K562 (cell line): ENCODE results near the gene LCN1. TPM values are rescaled to one million over a fixed set of nuclear protein-coding genes. Genes with fewer than 3 reads are reported as not detected.

ENCODE experiments used
- ATAC-seq: fragments of 200-7000 bp; cut with Tn5 transposase; 3 replicates; pipeline ENCODE4 v1.9.1; 2020; ENCODE audit warnings: moderate library complexity
- BruUV-seq: library from RNA; stranded (reverse); fragments of 400-500 nt; replicated peaks from 2 replicates; lab custom pipeline; 2021; lab: Mats Ljungman, UMichigan
- CTCF ChIA-PET: fragments of 300-600 bp; formaldehyde crosslinking; extraction: SDS; loops from one replicate; lab custom pipeline; 2021; ENCODE audit warnings: low intra/inter-chr PET ratio; lab: Yijun Ruan, JAX
- POLR2A ChIA-PET: fragments of 300-600, 350-650 bp; sonication (Branson Sonifier 250); formaldehyde crosslinking; extraction: SDS; loops from one replicate; lab custom pipeline; 2021; ENCODE audit warnings: antibody characterized with exemption, inconsistent platforms; lab: Yijun Ruan, JAX
- DNase-seq, 4 experiments: peaks; one replicate each; pipeline versions ENCODE4 v3.0.0 to v3.0.0-alpha.2; 2011 to 2018; ENCODE audit warnings: low spot score in 3 of 4, mixed read lengths in 3 of 4; ENCODE audit errors: extremely low read depth in 1 of 4
- FAIRE-seq: peaks from 2 replicates; lab custom pipeline; 2011; peaks lifted over from hg19 to GRCh38; lab: Jason Lieb, UNC
- H2AFZ ChIP-seq: 2 replicates; pipeline ENCODE4 v1.6.0; 2011; ENCODE audit warnings: low read depth, low read length, control low read depth, inconsistent platforms
- H3K27ac ChIP-seq: fragments of 200-600 bp; 3 replicates; pipeline ENCODE4 v1.8.0; 2011; ENCODE audit warnings: low read depth, mild to moderate bottlenecking, control low read depth, inconsistent platforms, low read length, moderate library complexity, mixed read lengths; ENCODE audit errors: extremely low read depth
- H3K27me3 ChIP-seq, 2 experiments: fragments of 300-600 bp in 1 of 2; 2 replicates in 1 of 2; 3 replicates in 1 of 2; pipeline versions ENCODE4 v1.6.0 to v1.8.0; 2011; ENCODE audit warnings: inconsistent platforms in 2 of 2, low read length in 2 of 2, mild to moderate bottlenecking in 1 of 2, mixed read lengths in 1 of 2, moderate library complexity in 1 of 2; ENCODE audit not compliant: control insufficient read depth in 2 of 2, insufficient read depth in 2 of 2
- H3K36me3 ChIP-seq: fragments of 300-600 bp; 3 replicates; pipeline ENCODE4 v1.8.0; 2011; ENCODE audit warnings: mild to moderate bottlenecking, low read length, inconsistent platforms; ENCODE audit not compliant: control insufficient read depth, insufficient read depth
- H3K4me1 ChIP-seq, 2 experiments: fragments of 200-600 bp in 1 of 2; replicated peaks in 1 of 2; 2 replicates in 1 of 2; 3 replicates in 1 of 2; pipeline versions ENCODE4 v1.5.1 to v1.8.0; 2011; ENCODE audit warnings: inconsistent platforms in 2 of 2, low read length in 2 of 2, mild to moderate bottlenecking in 1 of 2, mixed read lengths in 1 of 2, moderate library complexity in 1 of 2; ENCODE audit not compliant: control insufficient read depth in 2 of 2, insufficient read depth in 2 of 2
- H3K4me2 ChIP-seq: 2 replicates; pipeline ENCODE4 v1.6.1; 2011; ENCODE audit warnings: low read length, control low read depth, inconsistent platforms, mixed read lengths; ENCODE audit not compliant: insufficient read depth
- H3K4me3 ChIP-seq: fragments of 200-600 bp; sonication (generic), shearing (Covaris generic); 2 replicates; pipeline ENCODE4 v1.5.1; 2016; ENCODE audit warnings: control low read depth, inconsistent platforms
- H3K79me2 ChIP-seq: fragments of 200-600 bp; 3 replicates; pipeline ENCODE4 v1.8.0; 2011; ENCODE audit warnings: low read length, inconsistent platforms; ENCODE audit not compliant: control insufficient read depth, insufficient read depth
- H3K9ac ChIP-seq, 2 experiments: 2 replicates each; pipeline versions ENCODE4 v1.6.0 to v1.6.1; 2011; ENCODE audit warnings: low read depth in 2 of 2, low read length in 2 of 2, control low read depth in 1 of 2, inconsistent platforms in 1 of 2, mild to moderate bottlenecking in 1 of 2, mixed read lengths in 1 of 2; ENCODE audit not compliant: insufficient read depth in 1 of 2
- H3K9me1 ChIP-seq: one replicate; pipeline ENCODE4 v1.6.0; 2011; ENCODE audit warnings: inconsistent platforms, mild to moderate bottlenecking, low read length, moderate library complexity; ENCODE audit not compliant: control insufficient read depth, insufficient read depth
- H3K9me3 ChIP-seq: replicated peaks from 2 replicates; pipeline ENCODE4 v1.5.1; 2011; ENCODE audit warnings: low read depth, low read length, inconsistent platforms; ENCODE audit not compliant: control insufficient read depth, insufficient read depth
- H4K20me1 ChIP-seq: replicated peaks from 2 replicates; pipeline ENCODE4 v1.6.1; 2011; ENCODE audit warnings: low read length, inconsistent platforms, mixed read lengths; ENCODE audit not compliant: control insufficient read depth, insufficient read depth
- GTF2F1 ChIP-seq: IDR thresholded peaks from 2 replicates; pipeline ENCODE4 v1.6.1; 2011; ENCODE audit warnings: low read depth, low read length, improper control_type of control experiment
- HDGF ChIP-seq: fragments of 450-650 bp; IDR thresholded peaks from 2 replicates; pipeline ENCODE4 v1.6.1; 2016
- MYC ChIP-seq, 2 experiments: fragments of 250-450 bp in 1 of 2; sonication (Bioruptor Pico) in 1 of 2; IDR thresholded peaks; 2 replicates each; pipeline versions ENCODE4 v1.5.1 to v1.6.1; 2012 to 2021; ENCODE audit warnings: low read depth in 2 of 2, borderline replicate concordance in 1 of 2, improper control_type of control experiment in 1 of 2, low read length in 1 of 2, mild to moderate bottlenecking in 1 of 2, moderate library complexity in 1 of 2
- NCOA1 ChIP-seq: fragments of 450-650 bp; IDR thresholded peaks from 2 replicates; pipeline ENCODE4 v1.6.1; 2016; ENCODE audit warnings: low read depth
- NFE2 ChIP-seq: IDR thresholded peaks from 2 replicates; pipeline ENCODE4 v1.6.1; 2014; ENCODE audit warnings: antibody characterized with exemption, low read depth
- NONO ChIP-seq, 2 experiments: fragments of 200-400 bp in 1 of 2; fragments of 450-650 bp in 1 of 2; formaldehyde crosslinking in 1 of 2; IDR thresholded peaks; 2 replicates each; pipeline ENCODE4 v1.6.1; 2017; ENCODE audit warnings: low read depth in 2 of 2, mild to moderate bottlenecking in 2 of 2, moderate library complexity in 2 of 2, low read length in 1 of 2
- OTX1 ChIP-seq: fragments of 450-650 bp; formaldehyde crosslinking; IDR thresholded peaks from 2 replicates; pipeline ENCODE4 v1.4.0; 2022; ENCODE audit warnings: mild to moderate bottlenecking
- PTTG1 ChIP-seq: fragments of 450-650 bp; IDR thresholded peaks from 2 replicates; pipeline ENCODE4 v1.6.1; 2016; ENCODE audit warnings: low read depth, mild to moderate bottlenecking, missing genetic modification characterization, missing compliant biosample characterization
- TAF7 ChIP-seq: fragments of 450-650 bp; IDR thresholded peaks from 2 replicates; pipeline ENCODE4 v1.6.1; 2016; ENCODE audit warnings: missing genetic modification characterization, missing compliant biosample characterization
- TEAD1 ChIP-seq, 2 experiments: fragments of 450-650 bp in 1 of 2; sonication (generic) in 1 of 2; formaldehyde crosslinking; IDR thresholded peaks; 2 replicates each; pipeline versions ENCODE4 v1.4.0 to v1.8.0; 2020 to 2022; ENCODE audit warnings: mild to moderate bottlenecking in 2 of 2, missing genetic modification reagents in 1 of 2
- TFAM ChIP-seq: fragments of 250-450 bp; sonication (Bioruptor Pico); conservative IDR thresholded peaks from 2 replicates; pipeline ENCODE4 v1.5.0; 2021; ENCODE audit warnings: mild to moderate bottlenecking, moderate library complexity
- ZFX ChIP-seq: sonication (generic); formaldehyde crosslinking; IDR thresholded peaks from 2 replicates; pipeline ENCODE4 v1.8.0; 2022; ENCODE audit warnings: mild to moderate bottlenecking, missing genetic modification reagents, moderate library complexity
- ZNF232 ChIP-seq: sonication (generic); formaldehyde crosslinking; IDR thresholded peaks from 2 replicates; pipeline ENCODE4 v1.8.0; 2022; ENCODE audit warnings: mild to moderate bottlenecking, missing genetic modification reagents
- WGBS: fragments of 100-300 bp; shearing (Covaris generic); methylation state at CpG from one replicate; pipeline ENCODE4 v1.1.6; 2016; ENCODE audit warnings: low coverage, mixed read lengths; ENCODE audit not compliant: insufficient coverage; ENCODE audit errors: missing lambda C conversion rate; 5-methylcytosine and 5-hydroxymethylcytosine counted together
- in situ Hi-C: fragments of 300-500 bp; cut with MboI; formaldehyde crosslinking; loops from 4 replicates; pipeline ENCODE4 v1.15.0; 2018; ENCODE audit warnings: inconsistent platforms, mixed read lengths
- intact Hi-C: fragments of 100-400 bp; cut with micrococcal nuclease; formaldehyde crosslinking; loops from 2 replicates; pipeline ENCODE4 v1.14.2; 2022
- polyA plus RNA-seq, 8 experiments: library from polyadenylated mRNA; depleted of rRNA in 4 of 8; stranded (reverse) in 5 of 8; unstranded in 3 of 8; fragments of >200 nt; fragmentation: Nextera tagmentation in 2 of 8; fragmentation: Illumina TruSeq in 1 of 8; extraction: Ambion mirVana in 2 of 8; extraction: Trizol in 1 of 8; gene quantifications; 2 replicates each; pipeline versions ENCODE4 v1.2.1 to v1.2.3, GENCODE V29; 2011 to 2014; ENCODE audit warnings: inconsistent platforms in 1 of 8, missing spikeins in 1 of 8
- total RNA-seq, 7 experiments: library from RNA; depleted of rRNA in 6 of 7; stranded (reverse); fragments of >200 nt in 6 of 7; fragmentation: Illumina TruSeq in 2 of 7; extraction: Trizol in 2 of 7; gene quantifications; 2 replicates each; pipeline versions ENCODE4 v1.2.1 to v1.2.3, GENCODE V29; 2011 to 2021; ENCODE audit warnings: low replicate concordance in 1 of 7
- TF ChIP-seq, protein P1 (sequence below): IDR thresholded peaks from 2 replicates; pipeline ENCODE4 v1.6.1; 2011; ENCODE audit warnings: borderline replicate concordance, low read depth, mild to moderate bottlenecking, moderate library complexity, low read length; ENCODE audit not compliant: insufficient read depth, poor library complexity, severe bottlenecking
- TF ChIP-seq, protein P2 (sequence below): fragments of 250-450 bp; sonication (Bioruptor Pico); IDR thresholded peaks from 2 replicates; pipeline ENCODE4 v1.4.0; 2020; ENCODE audit warnings: borderline replicate concordance

Gene LCN1
- total and polyA plus RNA-seq, 9 of the 15 experiments (the other 6 are each of a cell fraction or from before 2014, with no cell fraction given) = not detected

DNA sequence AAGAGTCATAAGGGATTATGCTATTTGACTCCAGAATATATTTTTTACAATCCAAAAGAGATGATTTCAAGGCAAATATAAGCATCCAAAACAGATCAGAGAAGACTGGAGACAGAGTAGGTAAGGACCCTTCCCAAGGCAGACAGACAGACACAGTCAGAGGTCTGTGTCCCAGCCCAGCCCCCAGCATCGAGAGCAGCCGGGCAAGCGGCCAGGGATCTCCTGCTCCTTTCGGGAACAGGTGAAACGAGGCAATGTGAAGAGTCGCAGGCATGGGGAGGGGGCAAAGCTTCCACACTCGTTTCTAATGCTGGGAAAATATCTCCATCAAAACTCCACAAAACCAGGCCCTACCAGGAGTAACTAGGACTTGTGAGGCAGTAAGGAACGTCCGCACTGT, 46.1 kb downstream of the LCN1 start:
- Histone ChIP-seq H3K36me3 (no peaks in the 10 kb centered on the region), H3K79me2 (no peaks in the 10 kb centered on the region), H3K9me1 (peaks cover 4% of the 10 kb centered on the region), H3K4me3 (no peak overlapping the region), H4K20me1 (no peaks in the 10 kb centered on the region), H3K4me1 (peaks cover 0 to 3% of the 10 kb centered on the region in 2 experiments; a peak in 1 of 5 replicates), H2AFZ (no peak overlapping the region), H3K27ac (no peak overlapping the region), H3K9ac (no peak overlapping the region)
- WGBS = 0% methylated on average over 9 of the region's 9 CpGs
- DNase-seq (no peak), FAIRE-seq (no peak)
- POLR2A ChIA-PET = no interaction called here
- intact Hi-C loops = no loop called here
- no TSS peak for BruUV-seq
- TF ChIP-seq, protein P1, sequence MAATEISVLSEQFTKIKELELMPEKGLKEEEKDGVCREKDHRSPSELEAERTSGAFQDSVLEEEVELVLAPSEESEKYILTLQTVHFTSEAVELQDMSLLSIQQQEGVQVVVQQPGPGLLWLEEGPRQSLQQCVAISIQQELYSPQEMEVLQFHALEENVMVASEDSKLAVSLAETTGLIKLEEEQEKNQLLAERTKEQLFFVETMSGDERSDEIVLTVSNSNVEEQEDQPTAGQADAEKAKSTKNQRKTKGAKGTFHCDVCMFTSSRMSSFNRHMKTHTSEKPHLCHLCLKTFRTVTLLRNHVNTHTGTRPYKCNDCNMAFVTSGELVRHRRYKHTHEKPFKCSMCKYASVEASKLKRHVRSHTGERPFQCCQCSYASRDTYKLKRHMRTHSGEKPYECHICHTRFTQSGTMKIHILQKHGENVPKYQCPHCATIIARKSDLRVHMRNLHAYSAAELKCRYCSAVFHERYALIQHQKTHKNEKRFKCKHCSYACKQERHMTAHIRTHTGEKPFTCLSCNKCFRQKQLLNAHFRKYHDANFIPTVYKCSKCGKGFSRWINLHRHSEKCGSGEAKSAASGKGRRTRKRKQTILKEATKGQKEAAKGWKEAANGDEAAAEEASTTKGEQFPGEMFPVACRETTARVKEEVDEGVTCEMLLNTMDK = no peak
- no peak for TF ChIP-seq ZFX
- TF ChIP-seq TFAM = no peak
- TF ChIP-seq GTF2F1 = no peak
- TF ChIP-seq NFE2 = no peak
- TF ChIP-seq PTTG1 = no peak
- no peak for TF ChIP-seq NCOA1
- TF ChIP-seq, protein P2, sequence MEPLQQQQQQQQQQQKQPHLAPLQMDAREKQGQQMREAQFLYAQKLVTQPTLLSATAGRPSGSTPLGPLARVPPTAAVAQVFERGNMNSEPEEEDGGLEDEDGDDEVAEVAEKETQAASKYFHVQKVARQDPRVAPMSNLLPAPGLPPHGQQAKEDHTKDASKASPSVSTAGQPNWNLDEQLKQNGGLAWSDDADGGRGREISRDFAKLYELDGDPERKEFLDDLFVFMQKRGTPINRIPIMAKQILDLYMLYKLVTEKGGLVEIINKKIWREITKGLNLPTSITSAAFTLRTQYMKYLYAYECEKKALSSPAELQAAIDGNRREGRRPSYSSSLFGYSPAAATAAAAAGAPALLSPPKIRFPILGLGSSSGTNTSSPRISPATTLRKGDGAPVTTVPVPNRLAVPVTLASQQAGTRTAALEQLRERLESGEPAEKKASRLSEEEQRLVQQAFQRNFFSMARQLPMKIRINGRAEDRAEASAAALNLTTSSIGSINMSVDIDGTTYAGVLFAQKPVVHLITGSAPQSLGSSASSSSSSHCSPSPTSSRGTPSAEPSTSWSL (CRISPR knock-in tag) = no peak
- TF ChIP-seq TEAD1 (CRISPR knock-in tag; IDR thresholded peaks at IDR 0.05) = no peak
- TF ChIP-seq TAF7 (tag) = no peak
- TF ChIP-seq HDGF = no peak
- TF ChIP-seq MYC (IDR thresholded peaks at IDR 0.05; ENCODE audit: low read depth, low read length) = no peak
- TF ChIP-seq MYC (CRISPR knock-in tag; IDR thresholded peaks at IDR 0.05; ENCODE audit: borderline replicate concordance, low read depth) = no peak
- no peak for TF ChIP-seq OTX1 (CRISPR knock-in tag)
- no peak for TF ChIP-seq NONO (IDR thresholded peaks at IDR 0.05; ENCODE audit: low read depth in 2 of 2, low read length in 1 of 2)
- no peak for TF ChIP-seq ZNF232 (CRISPR knock-in tag)
- TF ChIP-seq, all 486 proteins: peak for 0
- no peak for ATAC-seq
- in situ Hi-C loops = no loop called here
- CTCF ChIA-PET = no interaction called here
- H3K4me2 ChIP-seq = no peak overlapping the region
- peaks cover 6 to 47% of the 10 kb centered on the region in 2 experiments; a peak in 4 of 5 replicates for H3K27me3 ChIP-seq
- H3K9me3 ChIP-seq = no peaks in the 10 kb centered on the region
